GM19238 (cell line): ENCODE measurements around the gene ANKS1A.
A peak's percentile ranks its signal among the peaks of the same experiment; 100 is the strongest.
"Not testable (repeated sequence)": the region's sequence is repeated elsewhere in the genome, so short reads cannot be mapped to it uniquely, and the experiment has no call there.

Experiments
- DNase-seq: peaks from one replicate; pipeline ENCODE4 v3.0.0; 2011; ENCODE audit warnings: low spot score; ENCODE audit not compliant: insufficient read length

ANKS1A gene

GRCh38 chr6:34990971-34991560, 102.0 kb downstream of the ANKS1A start:
- no peak for DNase-seq

GRCh38 chr6:34992376-34992775, 103.3 kb downstream of the ANKS1A start:
- DNase-seq, result no peak

- DNase-seq, result no peak
These were observed 104.2 kb downstream of the ANKS1A start for GRCh38 chr6:34993213-34993612.

GRCh38 chr6:34994693-34995092, 105.6 kb downstream of the ANKS1A start:
- no peak for DNase-seq

- DNase-seq, result not testable (repeated sequence)
These were observed 109.4 kb downstream of the ANKS1A start for GRCh38 chr6:34998417-34998816.

- DNase-seq, result not testable (repeated sequence)
These were observed 110.1 kb downstream of the ANKS1A start for GRCh38 chr6:34999153-34999552.

- DNase-seq, result not testable (repeated sequence)
These were observed 110.9 kb downstream of the ANKS1A start for GRCh38 chr6:34999962-35000361.

- DNase-seq, result not testable (repeated sequence)
These were observed 112.3 kb downstream of the ANKS1A start for GRCh38 chr6:35001349-35001748.

GRCh38 chr6:35003886-35004530, 115.0 kb downstream of the ANKS1A start:
- not testable (repeated sequence) for DNase-seq

GRCh38 chr6:35007016-35007415, 118.0 kb downstream of the ANKS1A start:
- no peak for DNase-seq

- no peak for DNase-seq
These were observed 119.8 kb downstream of the ANKS1A start for GRCh38 chr6:35008858-35009257.

GRCh38 chr6:35011096-35012041, 122.3 kb downstream of the ANKS1A start:
- DNase-seq, result peak; percentile 12

- DNase-seq, result no peak
These were observed 124.6 kb downstream of the ANKS1A start for GRCh38 chr6:35013701-35014100.

GRCh38 chr6:35014341-35014740, 125.3 kb downstream of the ANKS1A start:
- no peak for DNase-seq

- DNase-seq, result no peak
These were observed 125.7 kb downstream of the ANKS1A start for GRCh38 chr6:35014786-35015185.

GRCh38 chr6:35015476-35015875, 126.4 kb downstream of the ANKS1A start:
- no peak for DNase-seq

GRCh38 chr6:35015996-35016395, 126.9 kb downstream of the ANKS1A start:
- DNase-seq, result no peak

GRCh38 chr6:35016502-35017321, 127.7 kb downstream of the ANKS1A start:
- DNase-seq, result no peak

- no peak for DNase-seq
These were observed 128.5 kb downstream of the ANKS1A start for GRCh38 chr6:35017411-35018181.

GRCh38 chr6:35018182-35018519, 129.1 kb downstream of the ANKS1A start:
- no peak for DNase-seq

- no peak for DNase-seq
These were observed 129.7 kb downstream of the ANKS1A start for GRCh38 chr6:35018746-35019145.
